ENCODE results near the gene ACD. TPM values are rescaled to one million over a fixed set of nuclear protein-coding genes. Genes with fewer than 3 reads are reported as not detected.

ACD gene
- total RNA-seq, 1 donor from 2014 or later: 38.8 TPM

Other genes starting within 250 kb of the ACD start
- gene ZDHHC1, start 243.8 kb downstream of the ACD start, total RNA-seq: 22.3 TPM
- gene HSD11B2, start 229.1 kb downstream of the ACD start, total RNA-seq: 30.2 TPM
- gene ATP6V0D1, start 179.1 kb downstream of the ACD start, total RNA-seq: 110 TPM
- not detected for gene AGRP, start 176.7 kb downstream of the ACD start, total RNA-seq
- gene RIPOR1, start 131.4 kb downstream of the ACD start, total RNA-seq: 54.8 TPM
- gene CTCF, start 97.7 kb downstream of the ACD start, total RNA-seq: 43.2 TPM
- gene CARMIL2, start 15.1 kb downstream of the ACD start, total RNA-seq: 5.6 TPM
- 1.2 TPM for gene PARD6A, start 700 bp upstream of the ACD start, total RNA-seq
- gene ENKD1, start 6.5 kb upstream of the ACD start, total RNA-seq: 14.7 TPM
- 10.3 TPM for gene C16orf86, start 6.6 kb upstream of the ACD start, total RNA-seq
- gene GFOD2, start 59.1 kb upstream of the ACD start, total RNA-seq: 32.7 TPM
- gene RANBP10, start 146.3 kb upstream of the ACD start, total RNA-seq: 17.9 TPM
- gene TSNAXIP1, start 146.6 kb upstream of the ACD start, total RNA-seq: not detected
- gene THAP11, start 182.1 kb upstream of the ACD start, total RNA-seq: 50.6 TPM
- gene NUTF2, start 186.7 kb upstream of the ACD start, total RNA-seq: 131 TPM
- gene CENPT, start 187.4 kb upstream of the ACD start, total RNA-seq: 57.7 TPM
- 71.9 TPM for gene EDC4, start 212.8 kb upstream of the ACD start, total RNA-seq
- not detected for gene NRN1L, start 224.6 kb upstream of the ACD start, total RNA-seq
- 17.4 TPM for gene PSKH1, start 233.0 kb upstream of the ACD start, total RNA-seq